ENCODE data around the gene TNFRSF12A. TPM values are rescaled to one million over a fixed set of nuclear protein-coding genes. Genes with fewer than 3 reads are reported as not detected.

TNFRSF12A gene
- total RNA-seq, 1 donor from 2014 or later: 229 TPM

Other genes starting within 250 kb of the TNFRSF12A start
- gene ELOB, start 243.1 kb upstream of the TNFRSF12A start, total RNA-seq: 278 TPM
- not detected for gene PRSS33, start 232.8 kb upstream of the TNFRSF12A start, total RNA-seq
- not detected for gene PRSS41, start 221.9 kb upstream of the TNFRSF12A start, total RNA-seq
- not detected for gene PRSS21, start 203.1 kb upstream of the TNFRSF12A start, total RNA-seq
- not detected for gene ZG16B, start 190.1 kb upstream of the TNFRSF12A start, total RNA-seq
- not detected for gene PRSS22, start 162.2 kb upstream of the TNFRSF12A start, total RNA-seq
- 20.8 TPM for gene FLYWCH2, start 137.2 kb upstream of the TNFRSF12A start, total RNA-seq
- gene FLYWCH1, start 108.4 kb upstream of the TNFRSF12A start, total RNA-seq: 43.5 TPM
- gene KREMEN2, start 56.1 kb upstream of the TNFRSF12A start, total RNA-seq: not detected
- gene PAQR4, start 51.0 kb upstream of the TNFRSF12A start, total RNA-seq: 10.9 TPM
- gene PKMYT1, start 39.9 kb upstream of the TNFRSF12A start, total RNA-seq: 1.8 TPM
- gene CLDN9, start 7.4 kb upstream of the TNFRSF12A start, total RNA-seq: 2.3 TPM
- 0.16 TPM for gene CLDN6, start 2.2 kb upstream of the TNFRSF12A start, total RNA-seq
- gene HCFC1R1, start 3.6 kb downstream of the TNFRSF12A start, total RNA-seq: 41.3 TPM
- 13.9 TPM for gene THOC6, start 3.7 kb downstream of the TNFRSF12A start, total RNA-seq
- not detected for gene BICDL2, start 16.6 kb downstream of the TNFRSF12A start, total RNA-seq
- gene MMP25, start 26.2 kb downstream of the TNFRSF12A start, total RNA-seq: 3.0 TPM
- 32.3 TPM for gene IL32, start 45.3 kb downstream of the TNFRSF12A start, total RNA-seq
- gene ZSCAN10, start 78.9 kb downstream of the TNFRSF12A start, total RNA-seq: not detected
- 6.5 TPM for gene ZNF205, start 92.2 kb downstream of the TNFRSF12A start, total RNA-seq
- 7.5 TPM for gene ZNF213, start 114.7 kb downstream of the TNFRSF12A start, total RNA-seq
- gene OR1F1, start 167.8 kb downstream of the TNFRSF12A start, total RNA-seq: not detected
- gene ZNF200, start 214.8 kb downstream of the TNFRSF12A start, total RNA-seq: 5.3 TPM
- gene MEFV, start 236.3 kb downstream of the TNFRSF12A start, total RNA-seq: 1.00 TPM